Karpas-422 (cell line): ENCODE measurements around the gene OXGR1. TPM values are rescaled to one million over a fixed set of nuclear protein-coding genes. Genes with fewer than 3 reads are reported as not detected.

Experiments
- DNase-seq: peaks from one replicate; pipeline ENCODE4 v3.0.0-alpha.2; 2015
- H2AFZ ChIP-seq: fragments of 200-600 bp; sonication (generic); 2 replicates; pipeline ENCODE4 v1.6.1; 2014; ENCODE audit warnings: antibody characterized with exemption, low read length, mixed read lengths
- H3K27ac ChIP-seq: fragments of 200-600 bp; sonication (generic); 2 replicates; pipeline ENCODE4 v1.5.1; 2014; ENCODE audit warnings: mild to moderate bottlenecking, low read length, moderate library complexity
- H3K27me3 ChIP-seq: fragments of 200-600 bp; sonication (generic); 2 replicates; pipeline ENCODE4 v1.6.1; 2014; ENCODE audit warnings: low read length, mixed read lengths
- H3K36me3 ChIP-seq: fragments of 200-600 bp; sonication (generic); 2 replicates; pipeline ENCODE4 v1.6.1; 2014; ENCODE audit warnings: low read length, mixed read lengths; ENCODE audit not compliant: insufficient read depth
- H3K4me1 ChIP-seq: fragments of 200-600 bp; sonication (generic); 2 replicates; pipeline ENCODE4 v1.6.1; 2014; ENCODE audit warnings: mild to moderate bottlenecking, low read length, mixed read lengths
- H3K4me2 ChIP-seq: fragments of 200-600 bp; sonication (generic); 2 replicates; pipeline ENCODE4 v1.6.1; 2014; ENCODE audit warnings: low read length, low read depth, mild to moderate bottlenecking; ENCODE audit not compliant: poor library complexity, severe bottlenecking
- H3K4me3 ChIP-seq: fragments of 200-600 bp; sonication (generic); 2 replicates; pipeline ENCODE4 v1.5.1; 2014; ENCODE audit warnings: mild to moderate bottlenecking, antibody characterized with exemption, low read length, mixed read lengths
- H3K79me2 ChIP-seq: fragments of 200-600 bp; sonication (generic); 2 replicates; pipeline ENCODE4 v1.6.1; 2014; ENCODE audit warnings: mild to moderate bottlenecking, low read length, mixed read lengths
- H3K9ac ChIP-seq: fragments of 200-600 bp; sonication (generic); 2 replicates; pipeline ENCODE4 v1.6.0; 2014; ENCODE audit warnings: low read length
- H3K9me2 ChIP-seq: fragments of 200-600 bp; sonication (generic), shearing (Covaris generic); replicated peaks from 2 replicates; pipeline ENCODE4 v1.6.0; 2014; ENCODE audit warnings: mild to moderate bottlenecking, low read length, moderate library complexity; ENCODE audit not compliant: insufficient read depth
- H3K9me3 ChIP-seq: fragments of 300-700, 200-600 bp; sonication (generic); 2 replicates; pipeline ENCODE4 v1.6.1; 2014; ENCODE audit warnings: low read length, mixed read lengths
- H4K20me1 ChIP-seq: fragments of 200-600 bp; sonication (generic); 2 replicates; pipeline ENCODE4 v1.6.1; 2014; ENCODE audit warnings: mild to moderate bottlenecking, antibody characterized with exemption, low read length, low read depth; ENCODE audit not compliant: insufficient read depth
- total RNA-seq: library from RNA; depleted of rRNA; stranded (reverse); fragments of >200 nt; shearing (Covaris generic); gene quantifications from 2 replicates; pipeline ENCODE4 v1.2.3, GENCODE V29; 2014; ENCODE audit warnings: low replicate concordance

The OXGR1 gene
- total RNA-seq, 1 experiment from 2014 or later, result not detected

DNA sequence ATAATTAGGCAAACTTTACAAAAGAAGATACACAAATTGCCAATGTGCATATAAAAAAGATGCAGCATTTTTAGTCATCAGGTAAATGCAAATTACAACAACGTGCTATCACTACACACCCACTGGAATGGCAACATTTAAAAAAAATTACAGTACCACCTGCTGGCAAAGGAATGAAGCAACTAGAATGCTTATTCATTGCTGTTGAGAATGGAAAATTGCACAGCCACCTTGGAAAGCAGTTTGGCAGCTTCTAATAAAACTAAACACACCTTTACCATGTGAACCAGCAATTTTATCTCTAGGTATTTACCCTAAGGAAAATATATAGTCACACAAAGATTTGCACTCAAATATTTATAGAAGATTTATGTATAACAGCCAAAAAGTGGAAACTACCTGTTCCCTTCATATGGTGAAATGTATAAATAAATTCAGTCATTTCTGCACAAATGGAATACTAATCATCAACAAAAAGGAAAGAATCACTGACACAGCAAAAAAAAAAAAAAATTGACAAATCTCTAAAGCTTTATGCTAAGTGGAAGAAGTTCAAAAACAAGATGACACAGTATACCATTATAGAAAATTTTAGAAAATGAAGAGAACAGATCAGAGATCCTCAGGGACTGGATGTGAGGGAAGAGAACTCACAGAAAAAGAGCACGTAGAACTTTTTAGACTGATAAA lies 30.3 kb downstream of the OXGR1 start:
- H3K9me2 ChIP-seq, result no peaks in the 10 kb centered on the region
- no peaks in the 10 kb centered on the region for H3K27me3 ChIP-seq
- peaks cover 14% of the 10 kb centered on the region for H3K9me3 ChIP-seq
- no peak overlapping the region for H2AFZ ChIP-seq
- no peaks in the 10 kb centered on the region for H4K20me1 ChIP-seq
- H3K9ac ChIP-seq, result no peak overlapping the region
- no peak overlapping the region for H3K4me2 ChIP-seq
- H3K36me3 ChIP-seq, result no peaks in the 10 kb centered on the region; the same call in 1 of the 2 replicates
- H3K79me2 ChIP-seq, result no peaks in the 10 kb centered on the region
- no peak for DNase-seq
- no peak overlapping the region for H3K4me3 ChIP-seq
- no peak overlapping the region for H3K27ac ChIP-seq
- no peaks in the 10 kb centered on the region for H3K4me1 ChIP-seq

DNA sequence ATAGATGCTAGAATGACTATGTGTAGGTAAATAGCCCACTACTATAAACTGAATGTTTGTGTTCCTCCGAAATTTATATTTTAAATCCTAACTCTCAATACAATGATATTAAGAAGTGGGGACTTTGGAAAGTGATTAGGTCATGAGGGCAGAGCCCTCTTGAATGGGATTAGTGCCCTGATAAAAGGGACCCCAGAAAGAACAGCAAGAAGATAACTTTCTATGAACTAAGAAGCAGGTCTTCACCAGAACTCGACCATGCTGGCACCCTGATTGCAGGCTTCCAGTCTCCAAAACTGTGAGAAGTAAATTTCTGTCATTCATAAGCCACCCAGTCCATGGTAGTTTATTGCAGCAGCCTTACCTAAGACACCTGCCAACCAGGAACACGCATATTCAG lies 33.9 kb downstream of the OXGR1 start:
- Histone ChIP-seq H4K20me1 (no peaks in the 10 kb centered on the region), H3K9ac (no peak overlapping the region), H3K36me3 (no peaks in the 10 kb centered on the region), H3K9me2 (no peaks in the 10 kb centered on the region), H3K4me3 (no peak overlapping the region), H3K27ac (no peak overlapping the region), H3K4me1 (no peaks in the 10 kb centered on the region), H2AFZ (no peak overlapping the region), H3K27me3 (no peaks in the 10 kb centered on the region), H3K4me2 (no peak overlapping the region), H3K79me2 (no peaks in the 10 kb centered on the region), H3K9me3 (no peaks in the 10 kb centered on the region)
- no peak for DNase-seq

DNA sequence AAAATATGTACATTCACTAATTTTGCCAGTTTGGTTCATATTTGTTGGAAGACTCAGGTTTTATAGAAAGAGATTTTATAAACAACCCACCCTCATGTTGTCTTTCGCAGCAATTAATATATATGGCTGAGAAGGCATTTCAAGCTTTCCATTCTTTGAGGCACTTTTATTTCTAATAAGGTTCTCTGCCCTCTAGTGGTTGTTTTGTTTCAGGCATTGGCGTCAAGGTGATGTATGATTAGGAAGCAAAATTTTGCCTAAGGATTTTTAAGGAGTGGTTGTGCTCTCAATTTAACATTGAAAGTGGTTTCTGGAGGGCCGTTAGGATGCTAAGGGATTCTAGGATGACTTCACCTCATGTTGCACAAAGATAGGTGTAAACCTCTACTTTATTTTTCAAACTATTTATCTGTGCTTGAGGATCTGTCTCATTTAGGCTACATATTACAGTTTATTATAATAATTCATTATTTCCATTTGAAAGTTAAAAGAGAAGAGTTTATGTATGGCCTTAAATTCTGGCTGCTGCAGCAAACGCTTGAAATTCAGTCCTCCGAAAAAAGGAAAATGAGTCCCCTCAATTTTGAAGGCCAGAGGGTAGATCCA lies 35.9 kb downstream of the OXGR1 start:
- Histone ChIP-seq H3K9me2 (no peaks in the 10 kb centered on the region), H3K79me2 (no peaks in the 10 kb centered on the region), H4K20me1 (no peaks in the 10 kb centered on the region), H2AFZ (no peak overlapping the region), H3K27me3 (no peaks in the 10 kb centered on the region), H3K27ac (no peak overlapping the region), H3K9me3 (no peaks in the 10 kb centered on the region), H3K36me3 (no peaks in the 10 kb centered on the region), H3K4me2 (no peak overlapping the region), H3K9ac (no peak overlapping the region), H3K4me3 (no peak overlapping the region), H3K4me1 (no peaks in the 10 kb centered on the region)
- peak; percentile 79 for DNase-seq

DNA sequence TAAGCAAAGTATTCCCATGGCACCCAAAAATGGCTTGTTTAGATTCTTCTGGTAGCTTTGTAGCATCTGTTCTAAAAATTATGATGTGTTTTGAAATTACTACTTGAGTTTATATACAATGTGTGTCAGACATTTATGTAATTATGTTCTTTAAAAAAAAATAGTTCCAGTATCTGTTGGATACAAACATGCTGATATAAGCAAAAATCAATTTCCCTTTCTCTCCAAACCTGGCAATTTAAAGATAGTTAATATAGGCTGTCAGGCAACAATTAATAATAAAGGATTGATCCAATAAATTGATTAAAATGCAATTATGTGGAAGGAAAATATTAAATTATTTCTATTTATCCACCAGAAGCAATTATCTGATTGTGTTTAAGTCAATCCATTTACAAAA lies 41.7 kb downstream of the OXGR1 start:
- no peaks in the 10 kb centered on the region for H3K9me2 ChIP-seq
- H3K27ac ChIP-seq, result no peak overlapping the region
- H3K4me1 ChIP-seq, result no peaks in the 10 kb centered on the region
- H4K20me1 ChIP-seq, result no peaks in the 10 kb centered on the region
- no peak for DNase-seq
- H3K4me2 ChIP-seq, result no peak overlapping the region
- H3K4me3 ChIP-seq, result no peak overlapping the region
- H2AFZ ChIP-seq, result no peak overlapping the region
- H3K79me2 ChIP-seq, result no peaks in the 10 kb centered on the region
- no peak overlapping the region for H3K9ac ChIP-seq
- no peaks in the 10 kb centered on the region for H3K27me3 ChIP-seq
- no peaks in the 10 kb centered on the region for H3K9me3 ChIP-seq
- no peaks in the 10 kb centered on the region for H3K36me3 ChIP-seq

DNA sequence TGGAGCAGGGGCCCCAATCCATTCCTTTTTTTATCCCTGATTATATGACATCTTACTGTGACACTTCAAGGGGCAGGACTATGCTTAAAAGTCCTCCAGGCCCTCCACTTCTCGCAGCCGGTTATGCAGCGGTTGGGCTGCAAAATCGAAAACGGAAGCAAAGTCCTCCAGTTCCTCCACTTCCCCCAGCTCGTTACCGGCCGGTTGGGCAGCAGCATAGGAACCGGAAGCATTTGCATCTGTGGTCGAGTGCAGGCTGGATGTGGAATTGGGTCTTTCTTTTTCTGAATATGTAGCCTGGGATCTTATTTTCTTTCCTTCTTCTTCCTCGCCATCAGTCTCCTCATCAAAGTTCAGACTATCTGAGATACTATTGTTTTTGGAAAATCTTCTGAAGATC lies 46.1 kb downstream of the OXGR1 start:
- Histone ChIP-seq H3K4me2 (no peak overlapping the region), H3K9ac (no peak overlapping the region), H3K9me2 (no peaks in the 10 kb centered on the region), H3K27ac (no peak overlapping the region), H4K20me1 (no peaks in the 10 kb centered on the region), H3K9me3 (no peaks in the 10 kb centered on the region), H2AFZ (no peak overlapping the region), H3K4me1 (no peaks in the 10 kb centered on the region), H3K4me3 (no peak overlapping the region), H3K36me3 (no peaks in the 10 kb centered on the region), H3K79me2 (no peaks in the 10 kb centered on the region), H3K27me3 (no peaks in the 10 kb centered on the region)
- DNase-seq, result no peak

DNA sequence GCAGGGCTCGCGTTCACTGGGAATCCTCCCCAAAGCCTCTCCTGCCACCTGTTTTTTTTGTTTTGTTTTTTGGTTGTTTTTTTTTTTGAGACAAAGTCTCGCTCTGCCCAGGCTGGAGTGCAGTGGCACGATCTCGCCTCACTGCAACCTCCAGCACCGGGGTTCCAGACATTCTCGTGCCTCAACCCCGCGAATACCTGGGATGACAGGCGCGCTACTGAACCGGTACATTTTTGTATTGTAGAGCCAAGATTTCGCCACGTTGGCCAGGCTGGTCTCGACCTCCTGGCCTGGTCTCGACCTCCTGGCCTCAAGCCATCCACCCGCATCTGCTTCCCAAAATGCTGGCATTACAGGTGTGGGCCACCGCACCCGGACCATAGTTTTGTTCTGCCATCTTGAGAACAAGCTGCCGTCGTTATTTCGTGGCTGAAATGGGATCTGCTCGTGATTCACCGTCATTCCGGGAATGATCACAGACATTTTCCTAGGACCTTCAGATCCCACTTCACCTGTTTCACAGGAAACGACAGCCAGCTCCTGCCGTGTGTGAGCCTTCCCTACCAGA lies 46.8 kb downstream of the OXGR1 start:
- no peaks in the 10 kb centered on the region for H3K27me3 ChIP-seq
- no peak for DNase-seq
- H3K4me1 ChIP-seq, result no peaks in the 10 kb centered on the region
- no peak overlapping the region for H3K9ac ChIP-seq
- no peak overlapping the region for H2AFZ ChIP-seq
- no peak overlapping the region for H3K27ac ChIP-seq
- H4K20me1 ChIP-seq, result no peaks in the 10 kb centered on the region
- H3K9me3 ChIP-seq, result no peaks in the 10 kb centered on the region
- no peak overlapping the region for H3K4me3 ChIP-seq
- H3K4me2 ChIP-seq, result no peak overlapping the region
- no peaks in the 10 kb centered on the region for H3K36me3 ChIP-seq
- no peaks in the 10 kb centered on the region for H3K79me2 ChIP-seq
- no peaks in the 10 kb centered on the region for H3K9me2 ChIP-seq

DNA sequence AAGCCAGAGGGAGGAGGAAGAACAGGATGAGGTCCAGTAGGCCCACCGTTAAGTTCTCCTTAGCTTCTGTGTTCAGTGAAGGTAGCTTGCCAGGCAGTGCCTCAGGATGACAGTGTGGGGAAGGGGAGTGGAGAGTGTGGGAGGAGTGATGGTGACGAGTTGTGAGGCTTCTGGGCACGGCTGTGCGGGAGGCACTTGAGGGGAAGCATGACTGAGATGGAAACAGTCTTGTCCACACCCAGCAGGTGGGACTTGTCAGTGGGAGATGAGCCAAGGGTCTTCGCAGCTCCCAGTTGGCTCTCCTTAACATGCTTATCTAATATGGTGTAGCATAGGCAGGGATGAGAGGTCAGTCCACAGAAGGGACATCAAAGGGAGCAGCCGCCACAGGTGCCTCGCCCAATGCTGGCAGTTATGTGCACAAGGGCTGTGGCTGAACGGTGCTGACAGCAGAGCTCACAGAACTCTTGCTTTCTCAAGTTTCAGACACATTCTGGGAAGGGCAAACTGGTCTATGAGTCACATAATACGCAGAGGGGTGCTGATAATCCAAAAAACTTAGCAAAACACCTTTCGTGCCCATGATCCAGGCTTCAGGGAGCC lies 47.5 kb downstream of the OXGR1 start:
- no peak overlapping the region for H3K9ac ChIP-seq
- H2AFZ ChIP-seq, result no peak overlapping the region
- no peaks in the 10 kb centered on the region for H3K79me2 ChIP-seq
- no peak overlapping the region for H3K27ac ChIP-seq
- H3K9me3 ChIP-seq, result no peaks in the 10 kb centered on the region
- no peaks in the 10 kb centered on the region for H3K27me3 ChIP-seq
- H3K36me3 ChIP-seq, result no peaks in the 10 kb centered on the region
- H3K4me3 ChIP-seq, result no peak overlapping the region
- H3K4me1 ChIP-seq, result no peaks in the 10 kb centered on the region
- no peak for DNase-seq
- H3K9me2 ChIP-seq, result no peaks in the 10 kb centered on the region
- no peak overlapping the region for H3K4me2 ChIP-seq
- H4K20me1 ChIP-seq, result no peaks in the 10 kb centered on the region

DNA sequence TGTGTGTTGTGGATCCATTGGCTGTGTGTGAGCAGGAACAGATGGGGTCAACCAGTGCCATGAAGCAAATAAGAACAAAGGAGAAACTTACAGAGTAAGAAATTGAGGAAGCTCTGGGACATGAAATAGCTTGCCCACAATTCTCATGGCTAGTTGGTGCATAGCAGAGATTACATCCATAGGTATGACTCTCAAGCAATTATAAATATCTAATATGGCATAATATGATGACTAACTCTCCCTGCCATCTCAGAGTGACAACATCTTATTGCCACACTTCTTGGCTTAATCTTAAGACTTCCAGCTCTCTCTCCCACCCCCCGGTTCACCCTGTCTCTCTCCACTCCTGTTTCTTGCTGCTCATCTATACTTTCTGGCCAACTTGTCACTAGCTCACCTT lies 53.3 kb downstream of the OXGR1 start:
- no peak for DNase-seq
- Histone ChIP-seq H3K9me2 (no peaks in the 10 kb centered on the region), H3K27ac (no peak overlapping the region)

More for the DNA sequence above, 53.3 kb downstream of the OXGR1 start:
- Histone ChIP-seq H3K27me3 (no peaks in the 10 kb centered on the region), H4K20me1 (no peaks in the 10 kb centered on the region), H3K4me3 (no peak overlapping the region), H3K4me2 (no peak overlapping the region), H2AFZ (no peak overlapping the region), H3K79me2 (no peaks in the 10 kb centered on the region), H3K36me3 (no peaks in the 10 kb centered on the region), H3K9ac (no peak overlapping the region), H3K9me3 (no peaks in the 10 kb centered on the region), H3K4me1 (no peaks in the 10 kb centered on the region)
